GM20000 (cell line): Measurements from ENCODE around the gene DAND5.

ENCODE experiments used
- DNase-seq: peaks from one replicate; pipeline ENCODE4 v3.0.0; 2012; ENCODE audit warnings: low spot score
- TF ChIP-seq, protein P1 (sequence below): IDR thresholded peaks from 2 replicates; pipeline ENCODE4 v1.5.1; 2012; ENCODE audit warnings: mild to moderate bottlenecking, control low read depth; ENCODE audit errors: extremely low read depth, missing control alignments

The DAND5 gene

GRCh38 chr19:13020002-13020414 is 50.6 kb downstream of the DAND5 start:
- DNase-seq: no peak
- TF ChIP-seq, protein P1, sequence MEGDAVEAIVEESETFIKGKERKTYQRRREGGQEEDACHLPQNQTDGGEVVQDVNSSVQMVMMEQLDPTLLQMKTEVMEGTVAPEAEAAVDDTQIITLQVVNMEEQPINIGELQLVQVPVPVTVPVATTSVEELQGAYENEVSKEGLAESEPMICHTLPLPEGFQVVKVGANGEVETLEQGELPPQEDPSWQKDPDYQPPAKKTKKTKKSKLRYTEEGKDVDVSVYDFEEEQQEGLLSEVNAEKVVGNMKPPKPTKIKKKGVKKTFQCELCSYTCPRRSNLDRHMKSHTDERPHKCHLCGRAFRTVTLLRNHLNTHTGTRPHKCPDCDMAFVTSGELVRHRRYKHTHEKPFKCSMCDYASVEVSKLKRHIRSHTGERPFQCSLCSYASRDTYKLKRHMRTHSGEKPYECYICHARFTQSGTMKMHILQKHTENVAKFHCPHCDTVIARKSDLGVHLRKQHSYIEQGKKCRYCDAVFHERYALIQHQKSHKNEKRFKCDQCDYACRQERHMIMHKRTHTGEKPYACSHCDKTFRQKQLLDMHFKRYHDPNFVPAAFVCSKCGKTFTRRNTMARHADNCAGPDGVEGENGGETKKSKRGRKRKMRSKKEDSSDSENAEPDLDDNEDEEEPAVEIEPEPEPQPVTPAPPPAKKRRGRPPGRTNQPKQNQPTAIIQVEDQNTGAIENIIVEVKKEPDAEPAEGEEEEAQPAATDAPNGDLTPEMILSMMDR: no peak

GRCh38 chr19:13022111-13022858 is 52.9 kb downstream of the DAND5 start:
- DNase-seq: peak; percentile 76

DNA sequence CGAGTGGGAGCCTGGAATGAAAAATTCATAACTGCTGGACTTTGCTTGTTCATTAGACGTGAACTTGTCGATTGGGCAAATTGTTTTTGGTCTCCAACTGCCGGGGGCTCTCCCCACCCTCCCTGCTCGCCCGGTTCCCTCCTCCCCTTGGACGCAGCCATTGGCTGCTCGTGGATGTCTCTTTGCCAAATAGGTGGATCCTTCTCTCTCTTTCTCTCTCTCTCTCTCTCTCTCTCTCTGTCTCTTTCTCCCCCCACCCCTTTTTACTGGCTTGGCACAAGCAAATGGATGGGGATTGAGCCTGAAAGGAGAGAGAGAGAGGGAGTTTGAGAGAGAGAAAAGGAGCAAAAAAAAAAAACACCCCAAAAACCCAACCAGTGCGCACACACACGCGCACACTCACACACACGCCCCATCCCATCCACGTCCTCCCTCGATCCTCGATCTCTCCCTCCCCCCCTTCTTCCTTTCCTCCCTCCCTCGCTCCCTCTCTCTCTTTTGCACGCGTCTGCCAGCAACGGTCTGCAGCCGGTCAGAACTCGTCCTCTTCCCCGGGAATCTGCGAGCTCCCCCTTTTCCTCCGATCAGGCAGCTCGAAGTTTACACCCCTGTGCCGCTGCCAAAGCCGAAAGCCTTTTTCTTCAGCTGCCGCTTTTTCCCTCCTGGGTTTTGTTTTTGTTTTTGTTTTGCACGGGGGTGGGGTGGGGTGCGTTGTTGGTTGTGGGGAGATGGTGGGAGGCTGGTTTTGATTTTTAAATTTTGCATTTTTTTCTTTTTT is 53.7 kb downstream of the DAND5 start:
- TF ChIP-seq, protein P1: no peak
- peak; percentile 64 for DNase-seq

More at GRCh38 chr19:13022111-13022858, 52.9 kb downstream of the DAND5 start:
- TF ChIP-seq, protein P1: no peak

DNA sequence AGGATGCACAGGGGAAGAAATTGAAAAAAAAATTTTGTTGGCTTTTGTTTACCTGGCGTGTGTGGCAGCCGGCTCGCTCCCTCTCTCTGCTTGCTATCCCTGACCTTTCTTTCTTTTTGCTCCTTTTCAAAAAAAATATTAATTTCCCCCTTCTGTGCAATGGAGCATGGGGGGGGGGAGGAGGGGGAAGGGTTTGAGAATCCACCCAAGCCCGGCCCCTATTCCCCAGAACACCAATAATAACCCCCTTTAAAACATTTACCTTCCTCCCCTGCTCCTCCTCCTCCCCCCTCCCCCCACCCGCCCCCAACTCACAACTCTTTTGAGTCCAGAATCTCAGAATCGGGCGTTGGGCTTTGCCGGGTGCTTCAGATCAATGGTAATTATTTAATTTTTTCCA is 54.3 kb downstream of the DAND5 start:
- TF ChIP-seq, protein P1: no peak
- no peak for DNase-seq
